Cardiac fibroblast (primary cell): ENCODE measurements around the gene TLE2.

ENCODE experiments used
- DNase-seq, 2 donors: peaks; one replicate each; pipeline versions ENCODE4 v3.0.0 to v3.0.0-alpha.2; 2010; ENCODE audit warnings: low read depth in 2 of 2
- H3K4me3 ChIP-seq, 2 donors: replicated peaks in 1 of 2; 1 replicate in 1 of 2; 2 replicates in 1 of 2; pipeline ENCODE4 v1.5.1; 2011; ENCODE audit warnings: low read depth in 2 of 2, low read length in 2 of 2, mild to moderate bottlenecking in 2 of 2, moderate library complexity in 1 of 2
- TF ChIP-seq, protein P1 (sequence below): IDR thresholded peaks from one replicate; pipeline ENCODE4 v1.5.1; 2011; ENCODE audit warnings: low read depth, mild to moderate bottlenecking, low read length, inconsistent platforms

TLE2 gene

DNA sequence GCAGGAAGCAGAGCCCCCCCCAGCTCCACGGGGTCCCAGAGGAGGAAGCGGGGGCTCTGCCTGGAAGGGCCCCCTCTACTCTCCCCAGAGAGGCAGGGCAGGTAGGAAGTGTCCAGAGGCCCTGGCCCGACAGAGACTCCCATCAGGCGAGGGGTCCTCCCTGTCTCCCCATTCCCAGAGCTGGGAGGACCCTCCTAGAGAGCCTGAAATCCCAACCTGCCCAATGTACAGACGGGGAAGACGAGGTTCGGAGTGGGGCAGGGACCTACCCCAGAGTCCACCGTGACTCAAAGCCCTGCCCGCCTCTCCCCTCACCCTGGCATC lies 1.1 kb downstream of the TLE2 start:
- peak overlapping the region in 1 of 2 donors; percentile 73 for H3K4me3 ChIP-seq
- no peak for DNase-seq
- TF ChIP-seq, protein P1, sequence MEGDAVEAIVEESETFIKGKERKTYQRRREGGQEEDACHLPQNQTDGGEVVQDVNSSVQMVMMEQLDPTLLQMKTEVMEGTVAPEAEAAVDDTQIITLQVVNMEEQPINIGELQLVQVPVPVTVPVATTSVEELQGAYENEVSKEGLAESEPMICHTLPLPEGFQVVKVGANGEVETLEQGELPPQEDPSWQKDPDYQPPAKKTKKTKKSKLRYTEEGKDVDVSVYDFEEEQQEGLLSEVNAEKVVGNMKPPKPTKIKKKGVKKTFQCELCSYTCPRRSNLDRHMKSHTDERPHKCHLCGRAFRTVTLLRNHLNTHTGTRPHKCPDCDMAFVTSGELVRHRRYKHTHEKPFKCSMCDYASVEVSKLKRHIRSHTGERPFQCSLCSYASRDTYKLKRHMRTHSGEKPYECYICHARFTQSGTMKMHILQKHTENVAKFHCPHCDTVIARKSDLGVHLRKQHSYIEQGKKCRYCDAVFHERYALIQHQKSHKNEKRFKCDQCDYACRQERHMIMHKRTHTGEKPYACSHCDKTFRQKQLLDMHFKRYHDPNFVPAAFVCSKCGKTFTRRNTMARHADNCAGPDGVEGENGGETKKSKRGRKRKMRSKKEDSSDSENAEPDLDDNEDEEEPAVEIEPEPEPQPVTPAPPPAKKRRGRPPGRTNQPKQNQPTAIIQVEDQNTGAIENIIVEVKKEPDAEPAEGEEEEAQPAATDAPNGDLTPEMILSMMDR: no peak

DNA sequence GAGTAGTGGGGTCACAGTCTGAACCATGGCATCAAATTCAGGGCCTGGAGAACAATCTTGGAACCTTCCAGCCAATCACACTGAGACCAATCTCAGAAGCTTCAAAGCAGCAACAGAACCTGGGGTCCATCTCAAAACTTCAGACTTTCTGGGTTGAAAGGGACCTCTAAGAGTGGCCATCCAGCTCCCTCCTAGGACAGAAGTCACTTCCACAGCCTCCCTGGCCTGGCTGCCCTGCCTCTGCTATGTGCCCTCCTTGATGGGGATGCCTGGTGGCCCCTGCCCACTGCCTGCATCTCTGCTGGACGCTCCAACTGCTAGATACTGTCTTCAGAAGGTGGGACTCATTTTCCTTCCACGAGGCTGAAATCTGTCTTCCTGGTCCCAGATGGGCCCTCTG lies 1.8 kb downstream of the TLE2 start:
- TF ChIP-seq, protein P1: no peak
- H3K4me3 ChIP-seq: no peak overlapping the region
- DNase-seq: no peak

DNA sequence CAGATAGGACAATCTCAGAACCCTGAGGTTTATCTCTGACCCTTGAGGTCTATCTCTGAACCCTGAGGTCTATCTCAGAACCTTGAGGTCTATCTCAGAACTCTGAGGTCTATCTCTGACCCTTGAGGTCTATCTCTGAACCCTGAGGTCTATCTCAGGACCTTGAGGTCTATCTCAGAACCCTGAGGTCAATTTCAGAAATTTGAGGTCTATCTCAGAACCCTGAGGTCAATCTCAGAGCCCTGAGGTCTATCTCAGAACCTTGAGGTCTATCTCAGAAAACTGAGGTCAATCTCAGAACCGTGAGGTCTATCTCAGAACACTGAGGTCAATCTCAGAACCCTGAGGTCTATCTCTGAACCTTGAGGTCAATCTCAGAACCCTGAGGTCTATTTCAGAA lies 2.3 kb downstream of the TLE2 start:
- TF ChIP-seq, protein P1: no peak
- no peak for DNase-seq
- H3K4me3 ChIP-seq: no peak overlapping the region

DNA sequence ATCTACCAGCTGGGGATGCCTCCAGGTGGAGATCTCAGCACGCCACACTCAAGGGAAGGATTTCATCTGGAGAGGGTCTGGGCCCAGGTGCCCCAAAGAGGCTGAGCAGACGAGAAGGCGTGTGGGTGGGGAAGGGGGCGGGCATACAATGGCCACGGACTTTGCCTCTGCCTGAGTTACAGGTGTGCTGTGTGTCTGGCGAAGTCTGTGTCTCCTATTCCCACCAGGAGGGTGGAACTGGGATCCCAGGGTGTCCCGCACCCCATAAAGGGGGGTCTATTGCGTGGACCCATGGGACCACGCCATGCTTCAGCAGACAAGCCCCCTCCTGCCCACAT lies 3.6 kb downstream of the TLE2 start:
- DNase-seq: no peak

DNA sequence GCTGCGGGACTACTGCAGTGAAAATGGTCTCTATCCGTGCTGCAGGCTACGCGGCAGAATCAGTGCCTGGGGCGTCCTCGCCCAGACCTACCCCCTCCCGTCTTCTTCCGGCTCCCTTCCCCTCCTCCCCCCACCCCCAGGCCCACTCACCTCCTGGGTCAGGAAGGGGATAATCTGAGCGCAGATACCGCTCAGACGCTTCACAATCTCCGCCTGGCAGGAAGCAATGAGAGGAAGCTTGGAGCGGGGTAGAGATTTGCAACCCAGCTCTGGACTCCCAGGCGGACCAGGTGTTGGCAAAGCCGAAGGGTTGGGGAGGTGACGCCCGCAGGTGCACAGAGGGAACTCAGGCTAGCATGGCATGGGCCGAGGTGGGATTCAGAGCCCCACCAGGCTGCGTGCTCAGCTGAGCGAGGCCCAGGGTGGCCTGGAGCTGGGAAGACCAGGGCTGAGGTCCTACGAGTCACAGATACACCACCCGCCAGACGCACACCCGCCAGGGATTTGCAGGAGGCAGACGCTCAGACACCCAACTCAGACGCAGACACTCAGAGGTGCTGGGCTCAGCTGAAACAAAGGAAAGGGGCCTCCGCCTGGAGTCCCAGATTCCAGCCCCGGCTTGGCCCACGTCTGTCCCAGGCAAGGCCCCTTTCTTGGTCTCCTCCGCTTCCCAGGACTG lies 4.1 kb downstream of the TLE2 start:
- TF ChIP-seq, protein P1: no peak
- no peak overlapping the region for H3K4me3 ChIP-seq
- DNase-seq: no peak

More for the DNA sequence above, 3.6 kb downstream of the TLE2 start:
- H3K4me3 ChIP-seq: no peak overlapping the region
- TF ChIP-seq, protein P1: no peak

DNA sequence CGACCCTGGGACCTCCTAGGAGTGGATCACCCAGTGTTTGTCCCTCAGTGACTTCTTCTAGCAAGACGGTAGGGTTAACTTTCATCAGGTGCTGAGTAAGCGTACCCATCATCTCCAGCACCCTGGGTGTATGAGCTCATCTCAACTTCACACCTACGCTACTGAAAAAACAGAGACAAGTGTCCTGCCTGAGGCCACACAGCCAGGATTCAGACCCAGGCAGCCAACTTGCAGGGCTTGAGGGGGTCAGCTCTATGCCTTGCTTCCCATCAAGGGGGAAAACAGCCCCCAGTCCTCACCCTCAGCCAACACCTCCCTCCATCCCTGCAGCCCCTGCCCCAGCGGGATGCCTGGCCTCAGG lies 4.6 kb downstream of the TLE2 start:
- TF ChIP-seq, protein P1: no peak
- DNase-seq: no peak
- H3K4me3 ChIP-seq: no peak overlapping the region

DNA sequence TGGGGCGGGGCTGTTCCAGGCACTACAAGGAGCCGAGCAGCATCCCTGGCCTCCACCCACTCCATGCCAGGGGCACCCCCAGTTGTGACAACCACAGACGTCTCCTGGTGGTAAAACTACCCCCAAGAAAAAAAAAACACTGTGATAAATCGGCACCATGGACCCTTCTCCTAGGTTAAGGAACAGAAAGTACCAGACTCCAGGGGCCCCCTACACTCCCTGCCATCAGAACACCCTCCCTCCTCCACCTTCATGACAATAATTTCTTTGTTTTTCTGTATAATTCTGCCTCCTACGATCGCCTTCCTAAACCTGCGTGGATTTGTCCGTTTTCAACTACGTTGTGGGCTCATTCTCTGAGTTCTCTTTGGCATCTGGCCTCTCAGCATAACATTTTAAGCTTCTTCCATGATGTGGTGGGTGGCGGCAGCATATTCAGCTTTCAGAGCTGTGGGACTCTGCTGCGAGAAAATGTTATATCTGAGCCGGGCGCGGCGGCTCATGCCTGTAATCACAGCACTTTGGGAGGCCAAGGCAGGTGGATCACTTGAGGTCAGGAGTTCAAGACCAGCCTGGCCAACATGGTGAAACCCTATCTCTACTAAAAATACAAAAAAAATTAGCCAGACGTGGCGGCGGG lies 8.6 kb downstream of the TLE2 start:
- TF ChIP-seq, protein P1: no peak
- no peak overlapping the region for H3K4me3 ChIP-seq
- no peak for DNase-seq
